ENCODE measurements around the gene POLE3.
"Not testable (repeated sequence)": the region's sequence is repeated elsewhere in the genome, so short reads cannot be mapped to it uniquely, and the experiment has no call there.

The POLE3 gene

DNA sequence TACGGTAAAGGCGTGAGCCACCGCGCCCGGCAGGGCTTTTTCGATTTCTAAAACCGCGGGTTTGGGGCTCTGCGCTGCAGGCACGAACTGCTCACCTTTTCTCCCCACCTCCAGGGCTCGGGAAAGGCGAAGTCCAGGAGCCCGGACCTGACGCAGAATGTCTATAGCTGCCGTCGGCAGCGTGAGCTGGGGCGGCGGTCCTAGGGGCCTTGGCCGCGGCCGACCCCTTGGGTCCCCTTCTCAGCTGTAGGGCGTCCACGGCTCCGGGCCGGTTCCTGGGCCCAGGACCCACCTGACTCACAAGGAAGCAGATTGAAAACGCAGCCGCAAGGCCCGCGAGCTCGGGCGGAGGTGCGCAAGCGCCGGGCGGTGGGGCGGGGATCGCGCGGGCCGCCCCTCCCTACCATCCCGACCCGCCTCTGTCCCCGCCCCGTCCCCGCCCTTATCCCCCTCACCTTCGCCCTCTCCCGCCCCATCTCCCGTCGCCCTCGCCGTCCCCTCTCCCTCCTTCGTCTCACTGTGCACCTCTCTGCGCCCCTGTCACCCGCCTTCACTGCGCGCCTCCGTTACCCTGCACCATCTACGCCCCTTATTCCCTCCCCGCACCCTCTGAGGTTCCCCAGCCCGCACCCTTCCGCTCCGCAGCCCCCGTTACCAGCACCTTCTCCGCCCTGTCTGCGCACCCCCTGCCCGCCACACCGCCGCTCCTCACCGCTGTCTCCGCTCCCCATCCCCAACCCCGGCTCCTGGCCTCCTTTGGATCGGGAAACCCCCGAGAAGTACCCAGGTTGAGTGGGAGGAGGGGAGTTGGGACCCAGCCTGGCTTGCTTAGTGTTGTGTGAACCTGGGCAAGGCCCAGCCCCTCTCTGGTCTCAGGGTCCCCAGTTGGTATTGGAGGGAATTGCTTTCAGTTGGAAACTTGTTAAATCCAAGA, 33.6 kb downstream of the POLE3 start, which contains the start of gene HDHD3:
Gene HDHD3, minus strand, starts transcription at position 353 of the 934 bp plus-strand sequence. CDS start 2,632 bp downstream, outside the sequence.
- DNase-seq (ENCODE audit: low spot score), result peak; percentile 96

- no peak for DNase-seq (ENCODE audit: low spot score)
Observed at GRCh38 chr9:113375057-113376023, 35.1 kb downstream of the POLE3 start.

GRCh38 chr9:113373676-113374392, 36.6 kb downstream of the POLE3 start:
- no peak for DNase-seq (ENCODE audit: low spot score)

DNA sequence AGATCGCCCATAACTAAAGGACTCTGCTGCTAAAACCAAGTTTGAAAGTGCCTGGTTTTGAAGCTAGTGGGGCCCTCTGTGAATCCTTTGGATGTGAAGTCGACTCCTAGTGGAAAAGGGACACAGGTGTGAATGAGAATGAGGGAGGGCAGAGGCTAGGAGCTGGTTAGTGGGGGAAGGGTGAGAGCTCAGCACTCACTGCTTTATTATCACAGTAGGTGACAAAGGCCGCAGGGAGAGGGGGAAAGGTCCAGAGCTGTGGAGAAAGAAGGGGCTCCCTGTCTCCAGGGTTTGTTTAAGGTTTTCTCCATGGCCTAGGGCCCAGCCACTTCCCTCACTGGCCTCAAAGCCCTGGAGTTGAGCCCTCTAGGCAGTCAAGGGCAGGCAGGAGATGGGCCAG, 37.2 kb downstream of the POLE3 start:
- DNase-seq (ENCODE audit: low spot score), result no peak

DNA sequence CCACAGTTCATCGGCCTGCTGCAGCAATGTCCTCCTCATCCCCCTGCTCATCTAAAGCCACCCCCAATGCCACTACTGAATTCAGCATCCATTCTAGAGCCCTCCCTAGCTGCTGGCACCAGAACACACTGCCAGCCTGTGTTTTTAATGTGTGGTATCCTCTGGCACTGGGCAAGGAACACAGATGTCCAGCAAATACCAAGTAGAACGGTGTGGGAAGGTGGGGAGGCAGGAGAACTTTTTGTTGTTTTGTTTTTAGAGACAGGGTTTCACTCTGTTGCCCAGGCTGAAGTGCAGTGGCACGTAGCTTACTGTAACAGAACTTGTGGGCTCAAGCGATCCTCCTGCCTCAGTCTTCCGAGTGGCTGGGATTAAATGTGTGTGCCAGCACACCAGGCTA, 38.4 kb downstream of the POLE3 start:
- DNase-seq (ENCODE audit: low spot score), result no peak

GRCh38 chr9:113370806-113371325, 39.6 kb downstream of the POLE3 start:
- no peak for DNase-seq (ENCODE audit: low spot score)

DNA sequence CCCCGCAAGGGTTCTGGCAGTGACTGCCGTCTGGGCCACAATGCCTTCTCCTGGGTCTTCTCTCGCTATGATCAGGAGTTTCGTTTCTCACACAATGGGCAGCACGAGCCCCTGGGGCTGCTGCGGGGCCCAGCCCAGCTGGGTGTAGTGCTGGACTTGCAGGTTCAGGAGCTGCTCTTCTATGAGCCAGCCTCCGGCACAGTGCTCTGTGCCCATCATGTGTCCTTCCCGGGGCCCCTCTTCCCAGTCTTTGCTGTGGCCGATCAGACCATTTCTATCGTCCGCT, 40.7 kb downstream of the POLE3 start:
- DNase-seq (ENCODE audit: low spot score), result no peak

DNA sequence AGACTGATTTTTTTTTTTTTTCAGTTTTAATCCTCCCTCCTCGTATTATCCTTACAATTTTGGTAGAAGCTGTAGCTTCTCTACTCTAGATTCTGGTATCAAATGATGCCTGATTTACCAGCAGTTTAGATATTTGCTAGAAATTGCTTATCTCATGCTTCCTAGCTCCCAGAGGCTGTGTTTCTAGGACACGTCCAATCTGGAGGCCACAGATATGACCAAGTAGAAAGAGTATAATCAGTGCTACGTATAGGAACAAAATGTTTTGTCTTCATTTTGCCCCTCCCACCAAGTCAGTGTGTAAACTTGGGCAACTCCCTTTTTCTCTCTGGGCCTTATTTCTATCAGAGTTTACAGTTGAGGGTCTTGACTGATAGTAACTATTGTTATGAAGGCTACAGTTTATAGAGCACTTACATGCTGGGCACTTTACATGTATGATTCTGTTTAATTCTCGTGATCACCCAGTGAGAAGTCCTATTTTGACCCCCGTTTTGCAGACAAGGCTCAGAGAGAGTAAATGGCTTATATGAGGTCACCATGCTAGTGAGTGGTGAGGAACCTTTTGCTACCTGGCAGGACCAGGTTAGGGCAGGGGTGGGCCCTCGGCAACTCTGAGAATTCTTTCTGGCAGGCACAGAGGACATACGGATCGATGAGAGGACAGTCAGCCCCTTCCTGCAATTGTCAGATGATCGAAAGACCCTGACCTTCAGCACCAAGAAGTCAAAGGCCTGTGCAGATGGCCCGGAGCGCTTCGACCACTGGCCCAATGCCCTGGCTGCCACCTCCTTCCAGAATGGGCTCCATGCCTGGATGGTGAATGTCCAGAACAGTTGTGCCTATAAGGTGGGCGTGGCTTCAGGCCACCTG, 41.3 kb downstream of the POLE3 start:
- no peak for DNase-seq (ENCODE audit: low spot score)

- DNase-seq (ENCODE audit: low spot score), result no peak
Observed at GRCh38 chr9:113368348-113368981, 42.0 kb downstream of the POLE3 start.

DNA sequence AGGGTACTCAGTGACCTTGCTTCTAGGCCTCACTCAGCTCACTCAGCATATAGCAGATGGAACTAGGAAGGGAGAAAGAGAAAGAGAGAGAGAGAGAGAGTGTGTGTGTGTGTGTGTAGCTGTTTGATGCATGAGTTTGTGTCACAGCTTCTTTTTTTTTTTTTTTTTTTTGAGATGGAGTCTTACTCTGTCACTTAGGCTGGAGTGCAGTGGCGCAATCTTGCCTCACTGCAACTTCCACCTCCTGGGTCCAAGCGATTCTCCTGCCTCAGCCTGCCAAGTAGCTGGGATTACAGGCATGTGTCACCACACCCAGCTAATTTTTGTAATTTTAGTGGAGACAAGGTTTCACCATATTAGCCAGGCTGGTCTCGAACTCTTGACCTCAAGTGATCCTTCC, 44.8 kb downstream of the POLE3 start:
- DNase-seq (ENCODE audit: low spot score), result not testable (repeated sequence)

GRCh38 chr9:113364951-113365350, 45.5 kb downstream of the POLE3 start:
- no peak for DNase-seq (ENCODE audit: low spot score)

GRCh38 chr9:113363336-113363735, 47.1 kb downstream of the POLE3 start:
- no peak for DNase-seq (ENCODE audit: low spot score)

- DNase-seq (ENCODE audit: low spot score), result no peak
Observed at GRCh38 chr9:113361304-113362018, 49.0 kb downstream of the POLE3 start.

DNA sequence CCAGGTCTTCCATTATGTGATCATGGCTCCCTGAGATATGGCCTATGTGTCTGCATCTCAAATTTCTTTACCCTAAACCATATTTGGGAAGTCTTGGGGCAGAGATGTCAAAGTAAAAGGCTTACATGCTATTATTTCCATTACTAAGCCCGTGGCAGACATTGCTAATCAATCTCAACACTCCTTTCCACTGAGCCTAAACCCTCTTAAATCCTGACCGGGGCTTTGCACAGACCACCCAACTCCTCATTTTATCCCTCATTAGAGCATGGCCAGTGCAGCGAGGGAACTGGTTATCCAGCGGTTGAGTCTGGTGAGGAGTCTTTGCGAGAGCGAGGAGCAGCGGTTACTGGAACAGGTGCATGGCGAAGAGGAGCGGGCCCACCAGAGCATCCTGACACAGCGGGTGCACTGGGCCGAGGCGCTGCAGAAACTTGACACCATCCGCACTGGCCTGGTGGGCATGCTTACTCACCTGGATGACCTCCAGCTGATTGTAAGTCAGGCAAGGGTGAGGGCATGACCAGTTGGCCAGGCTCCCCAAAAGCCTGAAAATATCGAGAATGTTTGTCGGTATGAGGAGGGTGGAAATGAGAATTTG, 50.1 kb downstream of the POLE3 start:
- no peak for DNase-seq (ENCODE audit: low spot score)

DNA sequence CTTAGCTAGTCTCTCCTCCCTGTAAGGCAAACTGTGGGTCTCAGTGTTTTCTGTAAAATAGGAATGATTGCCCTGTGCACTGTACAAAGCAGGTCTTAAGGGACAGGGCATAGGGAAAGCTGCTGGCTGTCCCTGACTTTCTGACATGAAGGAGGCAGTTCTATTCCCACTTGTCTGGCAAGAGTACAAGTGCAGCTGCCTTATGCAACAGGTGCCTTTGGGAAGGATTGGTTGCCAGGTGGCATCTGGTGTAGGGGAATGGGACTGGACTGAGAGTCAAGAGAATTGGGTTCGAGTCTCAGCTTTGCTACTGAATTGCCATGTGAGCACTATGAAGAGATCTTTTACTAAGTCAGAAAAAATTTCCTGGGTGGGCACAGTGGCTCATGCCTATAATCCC, 51.1 kb downstream of the POLE3 start:
- DNase-seq (ENCODE audit: low spot score), result no peak
